Loucy (cell line): ENCODE data around the gene NOL6.

ENCODE experiments used
- CTCF ChIP-seq: fragments of 200-600 bp; sonication (generic); conservative IDR thresholded peaks from 2 replicates; pipeline ENCODE4 v1.5.1; 2014; ENCODE audit warnings: mild to moderate bottlenecking, antibody characterized with exemption, low read length
- EZH2phosphoT487 ChIP-seq: fragments of 200-600 bp; IDR thresholded peaks from 2 replicates; pipeline ENCODE4 v1.6.1; 2018; ENCODE audit warnings: antibody characterized with exemption, mild to moderate bottlenecking, moderate library complexity, borderline replicate concordance

- no peak for TF ChIP-seq CTCF
- TF ChIP-seq EZH2phosphoT487: no peak
These were observed 25.7 kb downstream of the NOL6 start for GRCh38 chr9:33447799-33448553.
